Measurements from ENCODE around the gene RFLNA.
"Not testable (repeated sequence)": the region's sequence is repeated elsewhere in the genome, so short reads cannot be mapped to it uniquely, and the experiment has no call there.

The RFLNA gene

DNA sequence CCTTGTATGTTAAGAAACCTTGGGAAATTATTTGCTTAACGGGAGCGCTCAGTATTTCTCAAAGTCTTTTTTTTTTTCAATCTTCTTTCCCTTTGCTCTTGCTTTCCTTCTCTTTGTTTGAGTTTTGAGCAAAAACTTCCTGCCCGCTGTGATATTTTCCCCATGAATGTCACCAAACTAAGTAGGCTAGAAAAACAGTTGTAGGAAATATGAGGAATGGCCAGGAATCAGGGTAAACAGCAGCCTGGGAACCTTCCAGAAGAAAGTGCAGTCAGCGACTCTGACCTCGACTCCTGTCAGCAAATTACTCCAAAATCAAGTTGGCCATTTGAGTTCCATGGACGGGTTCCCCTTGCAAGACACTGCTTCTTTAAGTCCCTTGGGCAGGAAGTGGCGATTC, 11.6 kb upstream of the RFLNA start:
- DNase-seq (ENCODE audit: low read depth in 2 of 2), result no peak

GRCh38 chr12:124284368-124284767, 10.5 kb upstream of the RFLNA start:
- no peak for DNase-seq (ENCODE audit: low read depth in 2 of 2)

GRCh38 chr12:124286414-124286813, 8.5 kb upstream of the RFLNA start:
- DNase-seq (ENCODE audit: low read depth in 2 of 2), result no peak

DNA sequence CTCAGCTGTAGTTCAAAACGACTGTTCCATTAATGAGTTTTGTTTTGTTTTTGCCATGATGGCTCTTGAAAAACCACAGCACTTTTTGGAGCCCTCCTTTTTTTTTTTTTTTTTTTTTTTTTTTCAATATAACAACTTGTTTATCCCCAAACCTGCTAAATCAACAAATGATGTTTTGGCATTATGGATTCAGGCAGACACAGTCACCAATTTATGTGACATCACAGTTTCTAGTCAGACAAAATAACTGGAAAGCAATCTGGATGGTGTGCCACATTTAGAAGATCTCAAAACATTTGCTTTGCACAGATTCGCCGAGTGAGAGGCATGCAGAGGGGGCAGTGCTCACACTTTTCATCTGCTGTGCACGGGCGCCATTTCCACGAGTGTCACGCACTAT, 7.9 kb upstream of the RFLNA start:
- DNase-seq (ENCODE audit: low read depth in 2 of 2), result no peak

DNA sequence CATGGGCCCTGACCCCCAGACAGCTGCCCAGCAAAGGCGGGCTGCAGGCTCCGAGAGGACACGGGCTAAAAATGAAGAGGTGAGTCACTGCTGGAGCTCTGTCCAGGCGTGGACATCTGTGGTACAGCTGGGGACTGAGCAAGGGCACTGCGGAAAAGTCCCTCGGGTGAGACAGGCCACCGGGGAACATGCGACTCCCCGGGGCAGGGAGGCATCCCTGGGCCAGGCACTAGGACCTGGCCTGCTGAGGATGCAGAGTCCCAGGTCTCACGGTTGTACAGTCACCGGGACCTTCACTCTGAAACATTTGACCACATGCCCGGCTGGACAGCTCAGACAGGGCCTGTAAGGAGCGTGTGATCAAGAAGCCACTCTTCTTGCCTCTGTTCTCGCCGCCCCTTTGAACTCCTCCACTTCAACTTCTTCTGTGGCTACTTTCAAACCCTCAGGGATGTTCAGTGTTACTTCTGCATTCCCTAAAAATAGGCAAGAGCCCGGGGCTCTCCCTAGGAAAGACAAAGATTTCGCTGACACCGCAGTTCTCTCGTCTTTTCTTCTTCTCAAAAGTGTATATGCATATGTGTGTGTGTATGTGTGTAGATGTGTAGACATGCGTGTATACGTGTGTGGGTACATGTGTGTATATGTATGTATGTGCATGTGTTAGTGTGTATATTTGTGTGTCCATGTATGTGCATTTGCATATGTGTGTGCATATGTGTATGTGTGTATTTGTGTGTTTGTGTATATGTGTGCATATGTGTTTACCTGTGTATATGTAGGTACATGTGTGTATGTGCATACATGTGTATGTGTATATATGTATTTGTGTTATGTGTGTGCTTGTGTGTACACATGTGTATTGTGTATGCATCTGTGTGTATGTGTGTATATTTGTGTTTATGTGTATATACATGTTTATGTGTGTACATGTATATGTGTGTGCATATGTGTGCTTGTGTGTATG, 5.0 kb upstream of the RFLNA start:
- DNase-seq (ENCODE audit: low read depth in 2 of 2), result no peak

DNA sequence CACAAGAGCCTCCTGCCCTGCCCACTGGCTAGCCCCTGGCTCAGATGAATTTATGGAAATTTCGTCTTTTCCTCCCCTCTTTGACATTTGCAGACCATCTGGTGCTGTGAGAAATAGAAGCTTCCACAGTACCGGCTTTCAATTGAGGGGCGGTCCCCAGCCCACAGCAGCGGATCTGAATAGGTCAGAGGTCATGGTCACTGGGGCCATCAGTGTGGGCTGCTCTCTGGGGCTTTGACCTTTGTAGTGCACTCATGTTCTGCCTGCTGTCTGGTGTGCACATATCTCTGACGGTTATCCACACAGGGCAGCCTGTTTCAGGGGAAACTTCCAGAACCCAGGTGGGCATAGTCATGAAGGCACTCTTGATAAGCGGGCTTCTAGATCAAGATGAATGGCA, 2.5 kb upstream of the RFLNA start:
- DNase-seq (ENCODE audit: low read depth in 2 of 2), result no peak

DNA sequence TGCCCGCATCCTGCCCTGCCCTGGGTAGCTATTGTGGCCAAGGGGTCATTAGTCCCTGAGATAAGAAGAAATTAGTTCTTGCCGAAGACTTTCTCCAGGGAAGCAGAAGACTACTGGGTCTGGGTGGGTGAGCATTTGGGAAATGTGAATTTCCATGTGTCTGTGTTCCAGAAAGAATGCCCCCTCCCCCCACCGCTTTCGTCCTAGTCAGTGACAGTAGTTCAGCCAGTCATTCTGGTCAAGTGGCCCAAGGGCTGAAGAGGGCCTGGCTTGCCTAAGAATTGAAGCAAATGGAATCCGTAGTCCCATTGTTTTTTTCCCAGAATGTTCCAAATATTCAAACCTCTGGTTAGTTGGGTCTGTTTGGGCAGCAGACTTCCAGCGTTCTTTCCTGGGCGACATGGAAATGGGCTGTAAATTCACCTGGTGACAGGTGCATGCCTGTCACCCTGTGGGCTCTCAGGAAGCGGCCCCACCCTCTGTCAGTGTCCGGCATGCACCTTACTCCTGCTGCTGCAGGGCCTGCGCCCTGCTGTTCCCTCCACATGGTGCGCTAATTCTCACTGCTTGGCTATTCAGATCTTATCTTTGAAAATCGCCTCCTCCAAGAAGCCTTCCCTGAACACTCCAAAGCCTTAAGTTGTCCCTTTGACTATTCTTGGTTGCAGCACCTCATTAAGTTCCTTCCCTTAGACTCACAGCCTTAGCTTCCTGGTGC, 1.4 kb upstream of the RFLNA start:
- DNase-seq (ENCODE audit: low read depth in 2 of 2), result no peak

DNA sequence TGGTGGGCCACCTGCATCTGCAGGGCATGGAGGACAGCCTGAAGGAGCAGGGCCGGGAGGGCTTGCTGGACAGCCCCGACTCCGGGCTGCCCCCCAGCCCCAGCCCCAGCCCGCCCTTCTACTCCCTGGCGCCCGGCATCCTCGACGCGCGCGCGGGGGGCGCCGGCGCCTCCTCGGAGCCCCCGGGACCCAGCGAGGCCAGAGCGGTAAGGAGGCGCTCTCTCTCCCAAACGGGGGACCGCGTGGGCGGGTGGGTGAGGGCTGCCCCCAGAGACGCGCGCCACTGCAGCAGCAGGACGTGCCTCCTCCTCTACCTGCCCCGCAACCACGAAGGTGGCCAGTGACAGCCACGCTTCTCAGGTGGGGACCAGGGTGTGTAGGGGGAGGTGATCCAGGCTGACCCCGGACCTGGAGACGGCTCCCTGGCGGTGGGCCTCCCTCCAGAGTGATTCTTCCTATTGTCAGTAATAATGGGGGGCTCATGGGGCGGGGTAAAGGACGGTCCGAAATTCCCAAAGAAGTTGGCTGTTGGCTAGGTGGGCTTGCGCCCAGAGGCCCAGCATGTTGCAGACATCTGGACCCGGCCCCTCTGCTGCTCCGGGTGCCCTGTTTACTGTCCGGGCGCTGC, 652 bp downstream of the RFLNA start:
- no peak for DNase-seq (ENCODE audit: low read depth in 2 of 2)

DNA sequence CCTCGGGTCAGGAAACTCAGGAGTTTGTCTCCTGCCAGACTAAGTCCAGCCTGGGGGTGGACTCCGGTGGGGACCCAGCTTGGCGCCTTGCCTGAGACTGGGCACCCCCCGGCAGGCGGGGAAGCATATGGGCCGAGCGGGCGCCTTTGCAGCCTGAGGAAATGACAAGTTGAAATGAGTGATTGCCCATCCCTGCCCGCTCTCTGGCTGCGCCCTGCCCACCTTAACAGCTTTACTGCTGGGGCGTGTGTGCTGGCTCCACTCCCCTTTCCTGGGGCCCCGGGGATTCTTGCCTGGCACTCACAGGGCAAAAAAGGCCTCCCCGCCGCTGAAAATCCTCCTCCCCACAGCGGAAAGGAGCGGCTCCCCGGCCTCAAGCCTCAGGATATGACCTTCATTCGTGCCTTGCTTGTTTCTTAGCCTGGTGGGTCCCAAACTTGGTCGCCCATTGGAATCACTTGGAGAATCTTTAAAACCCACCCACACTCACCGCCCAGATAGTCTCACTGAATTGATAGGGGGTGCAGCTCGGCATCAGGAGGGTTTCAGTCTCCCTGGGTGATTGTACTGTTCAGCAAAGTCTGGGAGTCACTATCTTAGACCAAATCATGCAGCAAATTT, 1.5 kb downstream of the RFLNA start:
- no peak for DNase-seq (ENCODE audit: low read depth in 2 of 2)

DNA sequence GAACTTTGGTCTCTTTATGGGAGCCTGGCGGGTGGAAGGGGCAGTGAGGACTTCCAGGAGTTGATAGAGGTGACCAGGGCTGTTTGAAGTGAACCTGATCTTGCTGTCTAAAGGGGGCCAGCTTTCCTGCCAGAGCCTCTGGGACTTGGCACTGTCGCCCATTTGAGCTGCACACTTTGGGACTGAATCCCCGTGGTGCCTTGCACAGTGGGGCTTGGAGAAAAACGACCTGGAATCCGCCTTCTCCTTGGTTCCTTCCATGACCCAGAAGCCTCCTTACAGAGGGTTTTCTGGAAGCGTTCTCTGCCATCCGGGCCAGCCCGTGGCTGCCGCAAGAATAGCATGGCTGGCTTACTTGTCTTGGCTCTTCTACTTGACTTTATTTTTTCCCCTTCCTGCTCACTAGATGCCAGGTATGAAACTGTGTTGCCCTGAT, 2.0 kb downstream of the RFLNA start:
- DNase-seq (ENCODE audit: low read depth in 2 of 2), result no peak

DNA sequence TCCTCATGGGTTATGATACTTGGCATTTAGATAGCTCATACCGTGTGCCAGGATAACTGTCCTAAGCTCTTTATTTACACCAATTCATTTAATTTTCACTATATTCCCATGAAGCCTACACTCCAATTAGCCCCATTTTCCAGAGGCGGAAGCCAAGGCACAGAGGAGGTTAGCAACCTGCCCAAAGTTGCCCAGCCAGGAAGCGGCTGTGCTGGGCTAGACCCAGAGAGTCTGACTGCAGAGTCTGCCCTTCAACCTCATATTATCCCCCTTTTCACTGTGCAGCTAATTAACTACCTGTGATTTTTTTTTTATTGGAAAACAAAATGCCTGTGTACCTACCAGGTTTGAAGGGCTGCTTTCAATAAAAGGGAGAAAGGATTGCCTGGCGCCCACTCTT, 2.5 kb downstream of the RFLNA start:
- DNase-seq (ENCODE audit: low read depth in 2 of 2), result no peak

DNA sequence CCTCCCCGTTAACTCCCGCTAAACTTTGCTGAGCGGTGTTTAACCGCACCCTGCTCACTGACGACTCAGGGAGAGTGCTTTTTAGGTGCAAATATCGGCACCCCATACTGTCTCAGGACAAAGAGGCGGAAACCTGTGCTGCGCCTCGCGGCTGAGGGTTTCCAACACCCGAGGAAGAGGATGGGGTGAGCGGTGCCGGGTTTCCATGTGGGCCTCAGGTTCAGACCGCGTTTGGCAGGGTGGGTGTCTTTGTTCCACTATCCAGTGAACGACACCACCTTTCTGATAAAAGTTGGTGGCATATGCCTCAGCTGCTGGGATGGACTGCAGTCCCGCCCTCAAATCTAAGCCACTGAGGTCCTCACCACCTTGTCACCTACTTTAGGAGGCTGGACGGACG, 3.0 kb downstream of the RFLNA start:
- DNase-seq (ENCODE audit: low read depth in 2 of 2), result no peak

GRCh38 chr12:124298685-124299410, 4.0 kb downstream of the RFLNA start:
- DNase-seq (ENCODE audit: low read depth in 2 of 2), result no peak

- no peak for DNase-seq (ENCODE audit: low read depth in 2 of 2)
Observed at GRCh38 chr12:124299628-124300388, 4.9 kb downstream of the RFLNA start.

DNA sequence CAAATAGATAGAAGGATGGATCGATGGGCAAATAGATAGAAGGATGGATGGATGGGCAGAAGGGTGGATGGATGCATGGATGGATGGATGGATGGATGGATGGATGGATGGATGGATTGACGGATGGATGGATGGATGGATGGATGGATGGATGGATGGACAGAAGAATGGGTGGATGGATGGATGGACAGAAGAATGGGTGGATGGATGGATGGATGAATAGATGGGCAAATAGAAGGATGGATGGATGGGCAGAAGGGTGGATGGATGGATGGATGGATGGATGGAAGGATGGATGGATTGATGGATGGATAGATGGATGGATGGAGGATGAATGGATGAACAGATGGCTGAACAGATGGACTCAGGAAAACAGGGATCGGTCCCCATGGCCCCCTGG, 5.8 kb downstream of the RFLNA start:
- DNase-seq (ENCODE audit: low read depth in 2 of 2), result not testable (repeated sequence)

GRCh38 chr12:124301084-124301654, 6.3 kb downstream of the RFLNA start:
- no peak for DNase-seq (ENCODE audit: low read depth in 2 of 2)

GRCh38 chr12:124302241-124302806, 7.4 kb downstream of the RFLNA start:
- no peak for DNase-seq (ENCODE audit: low read depth in 2 of 2)

- DNase-seq (ENCODE audit: low read depth in 2 of 2), result no peak
Observed at GRCh38 chr12:124302807-124303578, 8.1 kb downstream of the RFLNA start.

Data from stimulated activated CD8-positive, alpha-beta memory T cell treated with anti-CD3 and anti-CD28 coated beads, Interleukin-7, amount 100 ng/mL, for 4 hours (primary cell).